ENCODE results near the gene DOCK11. TPM values are rescaled to one million over a fixed set of nuclear protein-coding genes. Genes with fewer than 3 reads are reported as not detected.
A peak's percentile ranks its signal among the peaks of the same experiment; 100 is the strongest.
"Not testable (repeated sequence)": the region's sequence is repeated elsewhere in the genome, so short reads cannot be mapped to it uniquely, and the experiment has no call there.

The DOCK11 gene
- total and polyA plus RNA-seq, 11 donors = 1.8 to 26.3 (median 2.9) TPM

- Histone ChIP-seq H3K27me3 (no peaks in the 10 kb centered on the region), H3K4me3 (no peak overlapping the region), H3K36me3 (peaks cover 0 to 18% (median 0%) of the 10 kb centered on the region in 9 donors), H3K9me3 (no peaks in the 10 kb centered on the region), H3K27ac (no peak overlapping the region), H3K4me1 (no peaks in the 10 kb centered on the region)
- TF ChIP-seq CTCF (IDR thresholded peaks at IDR 0.05) (no peak), POLR2A (IDR thresholded peaks at IDR 0.05) (no peak)
- 79 to 92% (median 88%) methylated on average over 4 of the region's 4 CpGs for WGBS, 4 donors
- ATAC-seq (no peak), DNase-seq (no peak)
- intact Hi-C loops (cut with DNase I) = no loop called here
Observed at GRCh38 chrX:118574666-118575065, 79.1 kb downstream of the DOCK11 start.

GRCh38 chrX:118577041-118577440 is 81.4 kb downstream of the DOCK11 start:
- Histone ChIP-seq H3K27me3 (no peaks in the 10 kb centered on the region), H3K4me1 (no peaks in the 10 kb centered on the region), H3K36me3 (peaks cover 0 to 18% (median 0%) of the 10 kb centered on the region in 9 donors), H3K4me3 (no peak overlapping the region), H3K9me3 (no peaks in the 10 kb centered on the region), H3K27ac (no peak overlapping the region)
- intact Hi-C loops (cut with DNase I) = no loop called here
- TF ChIP-seq CTCF (IDR thresholded peaks at IDR 0.05) = no peak
- no peak for TF ChIP-seq POLR2A (IDR thresholded peaks at IDR 0.05)
- 52 to 73% (median 67%) methylated on average over 5 of the region's 5 CpGs for WGBS, 4 donors
- ATAC-seq = peak in 1 of 4 donors; percentile 56
- DNase-seq = peak in 3 of 5 donors; percentile 33 to 67 (median 51)

- Histone ChIP-seq H3K27me3 (peaks cover 0 to 4% (median 0%) of the 10 kb centered on the region in 9 donors), H3K4me3 (no peak overlapping the region), H3K9me3 (no peaks in the 10 kb centered on the region), H3K4me1 (no peaks in the 10 kb centered on the region), H3K36me3 (peaks cover 0 to 16% (median 0%) of the 10 kb centered on the region in 9 donors), H3K27ac (no peak overlapping the region)
- TF ChIP-seq CTCF (IDR thresholded peaks at IDR 0.05) = no peak
- TF ChIP-seq POLR2A (IDR thresholded peaks at IDR 0.05) = no peak
- no peak for DNase-seq
- intact Hi-C loops (cut with DNase I) = no loop called here
- ATAC-seq = no peak
- 19 to 50% (median 34%) methylated on average over 1 of the region's 1 CpG for WGBS, 4 donors
Observed at GRCh38 chrX:118579417-118579816, 83.8 kb downstream of the DOCK11 start.

GRCh38 chrX:118582926-118583325 is 87.3 kb downstream of the DOCK11 start:
- WGBS, 4 donors = 95 to 96% (median 95%) methylated on average over 3 of the region's 3 CpGs
- peaks cover 0 to 31% (median 0%) of the 10 kb centered on the region in 9 donors for H3K36me3 ChIP-seq
- H3K9me3 ChIP-seq; intact Hi-C loops (cut with DNase I); H3K27me3 ChIP-seq; H3K27ac ChIP-seq; H3K4me1 ChIP-seq; ATAC-seq; DNase-seq; H3K4me3 ChIP-seq: not testable (repeated sequence)

- ATAC-seq = no peak
- Histone ChIP-seq H3K9me3 (no peaks in the 10 kb centered on the region), H3K4me1 (no peaks in the 10 kb centered on the region), H3K27me3 (peaks cover 0 to 4% (median 0%) of the 10 kb centered on the region in 9 donors), H3K4me3 (no peak overlapping the region), H3K27ac (no peak overlapping the region), H3K36me3 (peaks cover 0 to 40% (median 0%) of the 10 kb centered on the region in 9 donors)
- DNase-seq = no peak
- 90 to 97% (median 95%) methylated on average over 4 of the region's 4 CpGs for WGBS, 4 donors
- intact Hi-C loops (cut with DNase I) = no loop called here
- TF ChIP-seq CTCF (IDR thresholded peaks at IDR 0.05) (no peak), POLR2A (IDR thresholded peaks at IDR 0.05) (no peak)
Observed at GRCh38 chrX:118583781-118584180, 88.2 kb downstream of the DOCK11 start.
